ENCODE results near the gene TOR1AIP1. TPM values are rescaled to one million over a fixed set of nuclear protein-coding genes. Genes with fewer than 3 reads are reported as not detected.
"Not testable (repeated sequence)": the region's sequence is repeated elsewhere in the genome, so short reads cannot be mapped to it uniquely, and the experiment has no call there.

Gene TOR1AIP1
- 23.5 and 24.4 TPM in 2 replicates for total RNA-seq (2021)
- Bru-seq, nascent RNA: percentile 76 among the genes with signal in this experiment
- BruChase-seq, experiment 1, labeled RNA remaining after a 2-hour chase: percentile 65 among the genes with signal in this experiment
- percentile 83 among the genes with signal in this experiment for BruChase-seq, experiment 2, labeled RNA remaining after a 6-hour chase
- long read RNA-seq, full-length matches to known transcripts: 39 of 49 reads
- long read RNA-seq, partial matches to known transcripts: 0 of 49 reads
- long read RNA-seq, other reads (novel, unspliced or antisense): 10 of 49 reads

DNA sequence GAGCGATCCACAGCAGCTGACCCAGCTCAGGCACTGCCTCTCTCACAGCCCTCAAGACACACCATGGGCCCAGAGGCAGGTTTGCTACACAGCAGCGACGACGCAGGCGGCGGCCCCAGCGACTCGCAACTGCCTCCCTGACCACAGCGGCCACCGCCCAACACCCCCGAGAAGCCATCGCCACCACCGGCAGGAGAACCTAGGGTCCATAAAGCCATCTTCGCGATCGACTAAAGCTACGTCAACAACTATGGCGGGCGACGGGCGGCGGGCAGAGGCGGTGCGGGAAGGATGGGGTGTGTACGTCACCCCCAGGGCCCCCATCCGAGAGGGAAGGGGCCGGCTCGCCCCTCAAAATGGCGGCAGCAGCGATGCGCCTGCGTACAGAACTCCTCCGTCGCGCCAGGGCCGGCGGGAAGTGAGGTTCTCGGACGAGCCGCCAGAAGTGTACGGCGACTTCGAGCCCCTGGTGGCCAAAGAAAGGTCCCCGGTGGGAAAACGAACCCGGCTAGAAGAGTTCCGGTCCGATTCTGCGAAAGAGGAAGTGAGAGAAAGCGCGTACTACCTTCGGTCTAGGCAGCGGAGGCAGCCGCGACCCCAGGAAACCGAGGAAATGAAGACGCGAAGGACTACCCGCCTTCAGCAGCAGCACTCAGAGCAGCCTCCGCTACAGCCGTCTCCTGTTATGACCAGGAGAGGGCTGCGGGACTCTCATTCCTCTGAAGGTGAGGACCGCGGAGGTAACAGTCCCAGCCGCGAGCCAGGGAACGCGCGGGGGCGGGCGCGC, at the start of gene TOR1AIP1:
Gene TOR1AIP1 (plus strand): TSS at position 33 of the 787 bp plus-strand sequence. CDS start 218 bp downstream, at position 251.
- intact Hi-C loops (cut with micrococcal nuclease; ENCODE audit: unreplicated experiment): loop anchor here (1.0 to 2.0 kb wide), 2 partner anchors 72 to 286 kb away; partner anchors contain the start of gene CEP350
- POLR2A ChIA-PET (ENCODE audit: unreplicated experiment): interaction anchor here (0.6 to 1.1 kb wide), 4 partner anchors 14 to 272 kb away, joined by 3 to 7 read pairs (median 6); partner anchors contain the start of gene QSOX1
- H2AFZ ChIP-seq: peak within 1 kb of the TSS; percentile 83

DNA sequence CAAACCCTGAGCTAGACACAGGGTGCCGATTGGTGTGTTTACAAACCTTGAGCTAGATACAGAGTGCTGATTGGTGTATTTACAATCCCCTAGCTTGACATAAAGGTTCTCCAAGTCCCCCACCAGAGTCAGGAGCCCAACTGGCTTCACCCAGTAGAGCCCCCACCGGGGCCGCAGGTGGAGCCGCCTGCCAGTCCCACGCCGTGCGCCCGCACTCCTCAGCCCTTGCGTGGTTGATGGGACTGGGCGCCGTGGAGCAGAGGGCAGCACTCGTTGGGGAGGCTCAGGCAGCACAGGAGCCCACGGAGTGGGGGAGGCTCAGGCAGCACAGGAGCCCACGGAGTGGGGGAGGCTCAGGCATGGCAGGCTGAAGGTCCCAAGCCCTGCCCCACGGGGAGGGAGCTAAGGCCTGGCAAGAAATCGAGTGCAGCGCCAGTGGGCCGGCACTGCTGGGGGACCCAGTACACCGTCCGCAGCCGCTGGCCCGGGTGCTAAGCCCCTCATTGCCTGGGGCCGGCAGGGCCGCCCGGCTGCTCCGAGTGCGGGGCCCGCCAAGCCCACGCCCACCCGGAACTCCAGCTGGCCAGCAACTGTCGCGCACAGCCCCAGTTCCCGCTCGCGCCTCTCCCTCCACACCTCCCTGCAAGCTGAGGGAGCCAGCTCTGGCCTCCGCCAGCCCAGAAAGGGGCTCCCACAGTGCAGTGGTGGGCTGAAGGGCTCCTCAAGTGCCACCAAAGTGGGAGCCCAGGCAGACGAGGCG, 45.2 kb upstream of the TOR1AIP1 start:
- H3K27me3 ChIP-seq (ENCODE audit: insufficient read depth, low read depth); H3K4me2 ChIP-seq; intact Hi-C loops (cut with micrococcal nuclease; ENCODE audit: unreplicated experiment); BruUV-seq (replicated peaks); H3K36me3 ChIP-seq (ENCODE audit: low read depth); H3K27ac ChIP-seq; CTCF ChIA-PET; H3K4me3 ChIP-seq; H3K79me2 ChIP-seq (ENCODE audit: low read depth); H4K20me1 ChIP-seq (ENCODE audit: insufficient read depth); H3F3A ChIP-seq (ENCODE audit: insufficient read depth, low read depth); H3K9me2 ChIP-seq (ENCODE audit: insufficient read depth); H3K4me1 ChIP-seq (replicated peaks; ENCODE audit: insufficient read depth); H3K9me3 ChIP-seq (ENCODE audit: insufficient read depth, low read depth); H2AFZ ChIP-seq; DNase-seq: not testable (repeated sequence)
- POLR2A ChIA-PET (ENCODE audit: unreplicated experiment): interaction anchor here (0.6 kb wide), 1 partner anchor 196 kb away, joined by 3 read pairs; no protein-coding TSS in a partner anchor

More for the DNA sequence above, at the start of gene TOR1AIP1:
- no peaks in the 10 kb centered on the region for H4K20me1 ChIP-seq (ENCODE audit: insufficient read depth)
- no peak for TF ChIP-seq EZH2 (IDR thresholded peaks at IDR 0.05; ENCODE audit: low read depth)
- TF ChIP-seq, protein P1, sequence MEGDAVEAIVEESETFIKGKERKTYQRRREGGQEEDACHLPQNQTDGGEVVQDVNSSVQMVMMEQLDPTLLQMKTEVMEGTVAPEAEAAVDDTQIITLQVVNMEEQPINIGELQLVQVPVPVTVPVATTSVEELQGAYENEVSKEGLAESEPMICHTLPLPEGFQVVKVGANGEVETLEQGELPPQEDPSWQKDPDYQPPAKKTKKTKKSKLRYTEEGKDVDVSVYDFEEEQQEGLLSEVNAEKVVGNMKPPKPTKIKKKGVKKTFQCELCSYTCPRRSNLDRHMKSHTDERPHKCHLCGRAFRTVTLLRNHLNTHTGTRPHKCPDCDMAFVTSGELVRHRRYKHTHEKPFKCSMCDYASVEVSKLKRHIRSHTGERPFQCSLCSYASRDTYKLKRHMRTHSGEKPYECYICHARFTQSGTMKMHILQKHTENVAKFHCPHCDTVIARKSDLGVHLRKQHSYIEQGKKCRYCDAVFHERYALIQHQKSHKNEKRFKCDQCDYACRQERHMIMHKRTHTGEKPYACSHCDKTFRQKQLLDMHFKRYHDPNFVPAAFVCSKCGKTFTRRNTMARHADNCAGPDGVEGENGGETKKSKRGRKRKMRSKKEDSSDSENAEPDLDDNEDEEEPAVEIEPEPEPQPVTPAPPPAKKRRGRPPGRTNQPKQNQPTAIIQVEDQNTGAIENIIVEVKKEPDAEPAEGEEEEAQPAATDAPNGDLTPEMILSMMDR (conservative IDR thresholded peaks at IDR 0.05): peak; percentile 50
- CTCF ChIA-PET: no interaction called here
- no peaks in the 10 kb centered on the region for H3K36me3 ChIP-seq (ENCODE audit: low read depth)
- peak within 1 kb of the TSS; percentile 92 for H3K4me3 ChIP-seq
- DNase-seq: peak; percentile 89 to 96
- H3K9me3 ChIP-seq (ENCODE audit: insufficient read depth, low read depth): no peaks in the 10 kb centered on the region
- H3K27ac ChIP-seq: peak within 1 kb of the TSS; percentile 90
- no peaks in the 10 kb centered on the region for H3K9me2 ChIP-seq (ENCODE audit: insufficient read depth)
- peaks cover 11% of the 10 kb centered on the region; the same call in 1 of the 2 replicates for H3F3A ChIP-seq (ENCODE audit: insufficient read depth, low read depth)
- H3K79me2 ChIP-seq (ENCODE audit: low read depth): peaks cover 37% of the 10 kb centered on the region
- H3K27me3 ChIP-seq (ENCODE audit: insufficient read depth, low read depth): no peaks in the 10 kb centered on the region
- H3K4me1 ChIP-seq (replicated peaks; ENCODE audit: insufficient read depth): peaks cover 21% of the 10 kb centered on the region
- peak within 1 kb of the TSS; percentile 97 for H3K4me2 ChIP-seq
- no TSS peak for BruUV-seq (replicated peaks)

GRCh38 chr1:179840107-179840506, 42.0 kb upstream of the TOR1AIP1 start:
- TF ChIP-seq, protein P1 (conservative IDR thresholded peaks at IDR 0.05): no peak
- no peak for TF ChIP-seq EZH2 (IDR thresholded peaks at IDR 0.05; ENCODE audit: low read depth)
- Histone ChIP-seq H2AFZ (no peak overlapping the region), H3K9me2 (ENCODE audit: insufficient read depth) (no peaks in the 10 kb centered on the region), H3F3A (ENCODE audit: insufficient read depth, low read depth) (no peaks in the 10 kb centered on the region), H3K4me3 (no peak overlapping the region), H3K27ac (no peak overlapping the region), H3K27me3 (ENCODE audit: insufficient read depth, low read depth) (no peaks in the 10 kb centered on the region), H4K20me1 (ENCODE audit: insufficient read depth) (peaks cover 3% of the 10 kb centered on the region; the same call in 1 of the 2 replicates), H3K9me3 (ENCODE audit: insufficient read depth, low read depth) (no peaks in the 10 kb centered on the region), H3K4me1 (replicated peaks; ENCODE audit: insufficient read depth) (no peaks in the 10 kb centered on the region), H3K4me2 (no peak overlapping the region), H3K79me2 (ENCODE audit: low read depth) (no peaks in the 10 kb centered on the region), H3K36me3 (ENCODE audit: low read depth) (peaks cover 18% of the 10 kb centered on the region)
- no TSS peak for BruUV-seq (replicated peaks)
- POLR2A ChIA-PET (ENCODE audit: unreplicated experiment): no interaction called here
- CTCF ChIA-PET: interaction anchor here (0.5 kb wide), 1 partner anchor 25 kb away, joined by 6 read pairs; no protein-coding TSS in a partner anchor
- intact Hi-C loops (cut with micrococcal nuclease; ENCODE audit: unreplicated experiment): no loop called here
- DNase-seq: no peak
